Sigmoid colon (tissue), 4 donors: ENCODE measurements around the gene TJP1.

Source experiments
- EP300 ChIP-seq, 4 donors: sonication (generic); formaldehyde crosslinking; IDR thresholded peaks; one replicate each; pipeline ENCODE4 v1.6.1; 2017; ENCODE audit warnings: antibody characterized with exemption in 4 of 4
- POLR2A ChIP-seq, 2 donors: fragments of 450-650 bp; IDR thresholded peaks; one replicate each; pipeline ENCODE4 v1.6.1; 2016; ENCODE audit warnings: antibody characterized with exemption in 2 of 2, mild to moderate bottlenecking in 2 of 2, moderate library complexity in 2 of 2
- TF ChIP-seq, protein P1 (sequence below), 4 experiments: fragments of 450-650 bp in 3 of 4; fragments of 200-600 bp in 1 of 4; IDR thresholded peaks; one replicate each; pipeline ENCODE4 v1.5.1; 2016 to 2019; ENCODE audit warnings: antibody characterized with exemption in 4 of 4, mild to moderate bottlenecking in 3 of 4, moderate library complexity in 2 of 4

DNA sequence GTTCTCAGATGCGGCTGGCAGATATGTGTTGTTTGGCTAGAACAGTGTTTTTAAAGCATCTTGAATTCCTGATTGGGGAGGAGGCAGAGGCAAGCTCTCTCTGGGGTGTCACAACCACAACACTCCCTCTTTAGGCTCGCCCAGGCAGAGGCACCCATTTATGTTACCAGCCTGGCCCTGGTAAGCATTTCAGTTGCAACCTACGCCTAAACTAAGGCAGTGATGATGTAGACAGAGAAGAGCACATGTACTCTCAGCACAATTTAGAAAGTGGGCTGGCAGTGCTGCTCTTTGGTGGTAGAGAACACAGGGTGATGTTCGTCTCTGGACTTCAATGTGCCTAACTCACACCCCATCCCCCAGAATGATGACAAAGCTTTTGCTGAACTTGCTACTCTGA is 41.2 kb upstream of the TJP1 start:
- TF ChIP-seq POLR2A (IDR thresholded peaks at IDR 0.05), result no peak
- TF ChIP-seq, protein P1, sequence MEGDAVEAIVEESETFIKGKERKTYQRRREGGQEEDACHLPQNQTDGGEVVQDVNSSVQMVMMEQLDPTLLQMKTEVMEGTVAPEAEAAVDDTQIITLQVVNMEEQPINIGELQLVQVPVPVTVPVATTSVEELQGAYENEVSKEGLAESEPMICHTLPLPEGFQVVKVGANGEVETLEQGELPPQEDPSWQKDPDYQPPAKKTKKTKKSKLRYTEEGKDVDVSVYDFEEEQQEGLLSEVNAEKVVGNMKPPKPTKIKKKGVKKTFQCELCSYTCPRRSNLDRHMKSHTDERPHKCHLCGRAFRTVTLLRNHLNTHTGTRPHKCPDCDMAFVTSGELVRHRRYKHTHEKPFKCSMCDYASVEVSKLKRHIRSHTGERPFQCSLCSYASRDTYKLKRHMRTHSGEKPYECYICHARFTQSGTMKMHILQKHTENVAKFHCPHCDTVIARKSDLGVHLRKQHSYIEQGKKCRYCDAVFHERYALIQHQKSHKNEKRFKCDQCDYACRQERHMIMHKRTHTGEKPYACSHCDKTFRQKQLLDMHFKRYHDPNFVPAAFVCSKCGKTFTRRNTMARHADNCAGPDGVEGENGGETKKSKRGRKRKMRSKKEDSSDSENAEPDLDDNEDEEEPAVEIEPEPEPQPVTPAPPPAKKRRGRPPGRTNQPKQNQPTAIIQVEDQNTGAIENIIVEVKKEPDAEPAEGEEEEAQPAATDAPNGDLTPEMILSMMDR (IDR thresholded peaks at IDR 0.05), result no peak
- TF ChIP-seq EP300 (IDR thresholded peaks at IDR 0.05), result no peak
